KOPT-K1 (cell line): Measurements from ENCODE around the gene PNLIPRP3.

Experiments
- H3K27ac ChIP-seq: fragments of 200-600 bp; sonication (generic); 2 replicates; pipeline ENCODE4 v1.5.1; 2016; ENCODE audit warnings: antibody characterized with exemption, mild to moderate bottlenecking, low read depth, low read length; ENCODE audit not compliant: poor library complexity, severe bottlenecking
- H3K36me3 ChIP-seq: fragments of 200-600 bp; sonication (generic); 2 replicates; pipeline ENCODE4 v1.5.1; 2017; ENCODE audit warnings: antibody characterized with exemption, mild to moderate bottlenecking, low read length, moderate library complexity; ENCODE audit not compliant: insufficient read depth
- H3K9me3 ChIP-seq: fragments of 200-600 bp; sonication (generic); 2 replicates; pipeline ENCODE4 v1.5.1; 2017; ENCODE audit warnings: antibody characterized with exemption, low read length, mild to moderate bottlenecking; ENCODE audit not compliant: insufficient read depth, poor library complexity, severe bottlenecking

The PNLIPRP3 gene

GRCh38 chr10:116430288-116430687 is 2.6 kb downstream of the PNLIPRP3 start:
- Histone ChIP-seq H3K27ac (no peak overlapping the region), H3K9me3 (no peaks in the 10 kb centered on the region)

GRCh38 chr10:116431598-116431997 is 4.0 kb downstream of the PNLIPRP3 start:
- Histone ChIP-seq H3K27ac (no peak overlapping the region), H3K36me3 (no peaks in the 10 kb centered on the region), H3K9me3 (no peaks in the 10 kb centered on the region)

More at GRCh38 chr10:116430288-116430687, 2.6 kb downstream of the PNLIPRP3 start:
- H3K36me3 ChIP-seq, result no peaks in the 10 kb centered on the region

- Histone ChIP-seq H3K27ac (no peak overlapping the region), H3K9me3 (no peaks in the 10 kb centered on the region), H3K36me3 (no peaks in the 10 kb centered on the region)
Observed at GRCh38 chr10:116437076-116437692, 9.5 kb downstream of the PNLIPRP3 start.

GRCh38 chr10:116440330-116441030 is 12.8 kb downstream of the PNLIPRP3 start:
- Histone ChIP-seq H3K36me3 (no peaks in the 10 kb centered on the region), H3K27ac (no peak overlapping the region), H3K9me3 (no peaks in the 10 kb centered on the region)

GRCh38 chr10:116444527-116445142 is 17.0 kb downstream of the PNLIPRP3 start:
- no peak overlapping the region for H3K27ac ChIP-seq
- H3K9me3 ChIP-seq, result no peaks in the 10 kb centered on the region
- H3K36me3 ChIP-seq, result no peaks in the 10 kb centered on the region

- Histone ChIP-seq H3K36me3 (no peaks in the 10 kb centered on the region), H3K27ac (no peak overlapping the region), H3K9me3 (no peaks in the 10 kb centered on the region)
Observed at GRCh38 chr10:116450861-116451260, 23.2 kb downstream of the PNLIPRP3 start.

GRCh38 chr10:116451711-116452337 is 24.2 kb downstream of the PNLIPRP3 start:
- Histone ChIP-seq H3K36me3 (no peaks in the 10 kb centered on the region), H3K9me3 (no peaks in the 10 kb centered on the region), H3K27ac (no peak overlapping the region)

GRCh38 chr10:116452338-116452720 is 24.7 kb downstream of the PNLIPRP3 start:
- H3K36me3 ChIP-seq, result no peaks in the 10 kb centered on the region
- no peaks in the 10 kb centered on the region for H3K9me3 ChIP-seq
- no peak overlapping the region for H3K27ac ChIP-seq

- Histone ChIP-seq H3K27ac (no peak overlapping the region), H3K36me3 (no peaks in the 10 kb centered on the region), H3K9me3 (no peaks in the 10 kb centered on the region)
Observed at GRCh38 chr10:116457488-116457887, 29.8 kb downstream of the PNLIPRP3 start.

GRCh38 chr10:116460219-116460618 is 32.6 kb downstream of the PNLIPRP3 start:
- Histone ChIP-seq H3K36me3 (no peaks in the 10 kb centered on the region), H3K9me3 (no peaks in the 10 kb centered on the region), H3K27ac (no peak overlapping the region)

- H3K9me3 ChIP-seq, result no peaks in the 10 kb centered on the region
- H3K27ac ChIP-seq, result no peak overlapping the region
- H3K36me3 ChIP-seq, result no peaks in the 10 kb centered on the region
Observed at GRCh38 chr10:116461680-116462079, 34.0 kb downstream of the PNLIPRP3 start.

- Histone ChIP-seq H3K36me3 (no peaks in the 10 kb centered on the region), H3K27ac (no peak overlapping the region), H3K9me3 (no peaks in the 10 kb centered on the region)
Observed at GRCh38 chr10:116464257-116464656, 36.6 kb downstream of the PNLIPRP3 start.

- Histone ChIP-seq H3K27ac (no peak overlapping the region), H3K9me3 (no peaks in the 10 kb centered on the region), H3K36me3 (no peaks in the 10 kb centered on the region)
Observed at GRCh38 chr10:116465546-116465945, 37.9 kb downstream of the PNLIPRP3 start.

- Histone ChIP-seq H3K36me3 (no peaks in the 10 kb centered on the region), H3K9me3 (no peaks in the 10 kb centered on the region), H3K27ac (no peak overlapping the region)
Observed at GRCh38 chr10:116466715-116467422, 39.2 kb downstream of the PNLIPRP3 start.

GRCh38 chr10:116469437-116469836 is 41.8 kb downstream of the PNLIPRP3 start:
- no peaks in the 10 kb centered on the region for H3K9me3 ChIP-seq
- no peaks in the 10 kb centered on the region for H3K36me3 ChIP-seq
- H3K27ac ChIP-seq, result no peak overlapping the region
